Bronchial epithelial cell (primary cell): ENCODE results near the gene ATG16L1. TPM values are rescaled to one million over a fixed set of nuclear protein-coding genes. Genes with fewer than 3 reads are reported as not detected.

Experiments
- DNase-seq: peaks from one replicate; pipeline ENCODE4 v3.0.0-alpha.2; 2010; ENCODE audit warnings: low read depth
- FAIRE-seq: peaks from 2 replicates; lab custom pipeline; 2011; peaks lifted over from hg19 to GRCh38; lab: Jason Lieb, UNC
- H3K27me3 ChIP-seq: 2 replicates; pipeline ENCODE4 v1.5.1; 2011; ENCODE audit warnings: low read length; ENCODE audit not compliant: control insufficient read depth, insufficient read depth
- H3K36me3 ChIP-seq: 2 replicates; pipeline ENCODE4 v1.5.1; 2011; ENCODE audit warnings: low read length; ENCODE audit not compliant: control insufficient read depth, insufficient read depth
- H3K4me3 ChIP-seq: 2 replicates; pipeline ENCODE4 v1.5.1; 2011; ENCODE audit warnings: mild to moderate bottlenecking, low read depth, low read length, control low read depth
- total RNA-seq: library from RNA; depleted of rRNA; stranded (reverse); fragments of >200 nt; gene quantifications from 2 replicates; pipeline ENCODE4 v1.2.1, GENCODE V29; 2014
- TF ChIP-seq, protein P1 (sequence below): IDR thresholded peaks from 2 replicates; pipeline ENCODE4 v1.5.1; 2011; ENCODE audit warnings: mild to moderate bottlenecking, moderate library complexity, low read length, control low read depth, inconsistent platforms; ENCODE audit not compliant: insufficient read depth, severe bottlenecking

The ATG16L1 gene
- total RNA-seq, 1 donor from 2014 or later, result 36.6 TPM

GRCh38 chr2:233288663-233289062 is 37.2 kb downstream of the ATG16L1 start:
- no peaks in the 10 kb centered on the region for H3K27me3 ChIP-seq
- no peak overlapping the region for H3K4me3 ChIP-seq
- peaks cover 37% of the 10 kb centered on the region for H3K36me3 ChIP-seq
- DNase-seq (no peak), FAIRE-seq (no peak)
- TF ChIP-seq, protein P1, sequence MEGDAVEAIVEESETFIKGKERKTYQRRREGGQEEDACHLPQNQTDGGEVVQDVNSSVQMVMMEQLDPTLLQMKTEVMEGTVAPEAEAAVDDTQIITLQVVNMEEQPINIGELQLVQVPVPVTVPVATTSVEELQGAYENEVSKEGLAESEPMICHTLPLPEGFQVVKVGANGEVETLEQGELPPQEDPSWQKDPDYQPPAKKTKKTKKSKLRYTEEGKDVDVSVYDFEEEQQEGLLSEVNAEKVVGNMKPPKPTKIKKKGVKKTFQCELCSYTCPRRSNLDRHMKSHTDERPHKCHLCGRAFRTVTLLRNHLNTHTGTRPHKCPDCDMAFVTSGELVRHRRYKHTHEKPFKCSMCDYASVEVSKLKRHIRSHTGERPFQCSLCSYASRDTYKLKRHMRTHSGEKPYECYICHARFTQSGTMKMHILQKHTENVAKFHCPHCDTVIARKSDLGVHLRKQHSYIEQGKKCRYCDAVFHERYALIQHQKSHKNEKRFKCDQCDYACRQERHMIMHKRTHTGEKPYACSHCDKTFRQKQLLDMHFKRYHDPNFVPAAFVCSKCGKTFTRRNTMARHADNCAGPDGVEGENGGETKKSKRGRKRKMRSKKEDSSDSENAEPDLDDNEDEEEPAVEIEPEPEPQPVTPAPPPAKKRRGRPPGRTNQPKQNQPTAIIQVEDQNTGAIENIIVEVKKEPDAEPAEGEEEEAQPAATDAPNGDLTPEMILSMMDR, result no peak

DNA sequence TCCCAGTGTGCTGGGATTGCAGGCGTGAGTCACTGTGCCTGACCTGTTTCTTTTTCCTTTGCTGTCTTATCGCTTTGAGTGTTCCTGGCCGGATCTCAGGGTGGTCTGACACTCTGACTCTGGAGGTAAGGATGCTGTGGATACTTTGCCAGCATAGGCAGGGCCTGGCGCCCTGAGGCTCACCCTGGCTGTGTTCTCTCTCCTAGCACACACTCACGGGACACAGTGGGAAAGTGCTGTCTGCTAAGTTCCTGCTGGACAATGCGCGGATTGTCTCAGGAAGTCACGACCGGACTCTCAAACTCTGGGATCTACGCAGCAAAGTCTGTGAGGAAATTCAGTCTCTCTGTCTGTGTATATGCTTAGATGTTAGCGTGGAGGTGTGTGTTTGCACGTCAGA is 38.2 kb downstream of the ATG16L1 start:
- TF ChIP-seq, protein P1, result no peak
- no peak for FAIRE-seq
- no peak for DNase-seq
- peaks cover 38% of the 10 kb centered on the region for H3K36me3 ChIP-seq
- H3K27me3 ChIP-seq, result no peaks in the 10 kb centered on the region
- no peak overlapping the region for H3K4me3 ChIP-seq

- peak; percentile 13 for FAIRE-seq
- no peak for DNase-seq
- H3K36me3 ChIP-seq, result peaks cover 36% of the 10 kb centered on the region
- no peaks in the 10 kb centered on the region for H3K27me3 ChIP-seq
- TF ChIP-seq, protein P1, result no peak
- no peak overlapping the region for H3K4me3 ChIP-seq
These were observed 38.8 kb downstream of the ATG16L1 start for GRCh38 chr2:233290051-233290845.

DNA sequence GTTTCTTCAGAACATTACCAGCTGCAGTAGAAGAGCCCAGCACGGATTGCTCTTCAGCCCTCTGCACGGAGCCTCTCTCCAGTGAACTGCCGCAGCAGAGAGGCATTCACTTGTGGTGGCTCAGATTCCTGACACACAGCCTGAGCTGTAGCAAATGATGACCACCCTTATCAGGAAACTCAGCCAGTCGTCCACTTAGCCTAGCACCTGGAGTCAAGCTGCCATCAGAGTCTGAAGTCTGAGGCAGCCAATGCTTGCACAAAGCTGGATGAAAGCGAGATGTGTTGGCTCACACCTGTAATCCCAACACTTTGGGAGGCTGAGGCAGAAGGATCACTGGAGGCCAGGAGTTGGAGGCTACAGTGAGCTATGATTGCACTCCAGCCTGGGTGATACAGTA is 44.4 kb downstream of the ATG16L1 start:
- FAIRE-seq, result no peak

DNA sequence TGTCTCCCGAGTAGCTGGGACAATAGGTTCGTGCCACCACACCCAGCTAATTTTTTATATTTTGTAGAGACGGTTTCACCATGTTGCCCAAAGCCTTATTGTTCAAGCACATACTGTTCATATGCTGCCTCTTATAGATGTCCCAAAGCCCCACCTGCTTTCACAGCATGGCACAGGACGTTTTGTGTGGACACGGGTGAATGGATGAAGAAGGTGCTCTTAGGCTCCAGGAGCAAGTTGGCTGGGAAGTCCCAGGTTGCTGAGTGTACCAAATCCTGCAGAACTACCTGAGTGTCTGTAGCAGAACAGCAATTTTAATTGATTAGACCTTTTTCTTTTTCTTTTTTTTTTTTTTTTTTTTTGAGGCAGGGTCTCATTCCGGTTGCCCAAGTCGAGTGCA is 45.6 kb downstream of the ATG16L1 start:
- no peak overlapping the region for H3K4me3 ChIP-seq
- FAIRE-seq, result no peak
- TF ChIP-seq, protein P1, result no peak
- peaks cover 8% of the 10 kb centered on the region for H3K36me3 ChIP-seq
- no peaks in the 10 kb centered on the region for H3K27me3 ChIP-seq
- DNase-seq, result no peak

More for the DNA sequence above, 44.4 kb downstream of the ATG16L1 start:
- no peak for DNase-seq
- Histone ChIP-seq H3K4me3 (no peak overlapping the region), H3K36me3 (peaks cover 14% of the 10 kb centered on the region), H3K27me3 (no peaks in the 10 kb centered on the region)
- TF ChIP-seq, protein P1, result no peak
